Transverse colon (tissue), 4 donors: Measurements from ENCODE around the gene TRIM7. TPM values are rescaled to one million over a fixed set of nuclear protein-coding genes. Genes with fewer than 3 reads are reported as not detected.
A peak's percentile ranks its signal among the peaks of the same experiment; 100 is the strongest.
"Not testable (repeated sequence)": the region's sequence is repeated elsewhere in the genome, so short reads cannot be mapped to it uniquely, and the experiment has no call there.

Source experiments
- DNase-seq: peaks from one replicate; pipeline ENCODE4 v3.0.0-alpha.2; 2019
- H3K27ac ChIP-seq, 4 donors: fragments of 200-600 bp; sonication (generic); 2 replicates each; pipeline ENCODE4 v1.5.1; 2016 to 2018; ENCODE audit warnings: inconsistent platforms in 4 of 4
- H3K27me3 ChIP-seq: fragments of 200-600 bp; sonication (generic); 2 replicates; pipeline ENCODE4 v1.5.1; 2017; ENCODE audit warnings: inconsistent platforms
- H3K36me3 ChIP-seq, 4 donors: fragments of 200-600 bp; sonication (generic); 2 replicates each; pipeline ENCODE4 v1.5.1; 2017 to 2019; ENCODE audit warnings: inconsistent platforms in 4 of 4
- H3K4me1 ChIP-seq, 4 donors: fragments of 200-600 bp; sonication (generic); 2 replicates each; pipeline ENCODE4 v1.5.1; 2017 to 2020; ENCODE audit warnings: inconsistent platforms in 4 of 4
- H3K4me3 ChIP-seq, 4 donors: fragments of 200-600 bp; sonication (generic); 1 replicate in 1 of 4; 2 replicates in 3 of 4; pipeline versions ENCODE4 v1.5.1 to v1.6.1; 2017 to 2019; ENCODE audit warnings: inconsistent platforms in 4 of 4
- H3K9me3 ChIP-seq, 2 donors: fragments of 200-600 bp; sonication (generic); 2 replicates each; pipeline ENCODE4 v1.5.1; 2017 to 2019; ENCODE audit warnings: inconsistent platforms in 2 of 2
- EP300 ChIP-seq: sonication (generic); formaldehyde crosslinking; IDR thresholded peaks from one replicate; pipeline ENCODE4 v1.6.1; 2017; ENCODE audit warnings: antibody characterized with exemption, low read depth
- POLR2A ChIP-seq: fragments of 450-650 bp; IDR thresholded peaks from one replicate; pipeline ENCODE4 v1.6.1; 2016; ENCODE audit warnings: antibody characterized with exemption, mild to moderate bottlenecking, moderate library complexity
- POLR2AphosphoS5 ChIP-seq, 3 donors: sonication (generic); formaldehyde crosslinking; IDR thresholded peaks; one replicate each; pipeline ENCODE4 v1.6.1; 2016; ENCODE audit warnings: antibody characterized with exemption in 3 of 3
- WGBS, 2 donors: methylation state at CpG; one replicate each; pipeline ENCODE4 v1.1.5; 2018; ENCODE audit warnings: low coverage in 1 of 2; 5-methylcytosine and 5-hydroxymethylcytosine counted together
- in situ Hi-C, 4 donors: fragments of 200-750 bp; cut with MboI; loops; one replicate each; pipeline versions ENCODE4 v1.15.0 to v1.15.1; 2017; ENCODE audit warnings: low sequenced_read_pairs in 3 of 4, low pct_ligation_motif_present in 1 of 4, low pct_unique_long_range_greater_than_20kb in 1 of 4
- intact Hi-C: fragments of 100-400 bp; cut with DNase I; formaldehyde crosslinking; loops from one replicate; pipeline ENCODE4 v1.15.1; 2023; ENCODE audit warnings: low total_unique reads
- total RNA-seq, 4 donors: library from RNA; depleted of rRNA; stranded (reverse); fragments of >200 nt; gene quantifications; one replicate each; pipeline ENCODE4 v1.1.0, GENCODE V29; 2016
- TF ChIP-seq, protein P1 (sequence below), 5 experiments: fragments of 200-600 bp in 3 of 5; fragments of 450-650 bp in 2 of 5; sonication (generic) in 3 of 5; IDR thresholded peaks; 1 replicate in 2 of 5; 2 replicates in 3 of 5; pipeline ENCODE4 v1.5.1; 2016 to 2017; ENCODE audit warnings: antibody characterized with exemption in 5 of 5, inconsistent platforms in 3 of 5, mild to moderate bottlenecking in 2 of 5, moderate library complexity in 1 of 5

TRIM7 gene
- total RNA-seq, 4 donors from 2014 or later: 2.5 to 16.7 (median 7.5) TPM; not detected in 1

GRCh38 chr5:181181650-181182565, 23.1 kb downstream of the TRIM7 start:
- no peak overlapping the region for H3K4me3 ChIP-seq
- WGBS, 2 donors: 47% methylated on average over 25 of the region's 25 CpGs; no CpG with 5 or more reads in 1 of the 2 donors
- H3K4me1 ChIP-seq: peaks cover 0 to 18% (median 9%) of the 10 kb centered on the region in 4 donors
- no peak overlapping the region for H3K27ac ChIP-seq
- intact Hi-C loops: loop anchor here (10.0 kb wide), 1 partner anchor 63 kb away; the partner anchor contains the start of gene RACK1
- peaks cover 7% of the 10 kb centered on the region for H3K27me3 ChIP-seq
- in situ Hi-C loops: no loop called here
- H3K9me3 ChIP-seq: no peaks in the 10 kb centered on the region
- no peak for TF ChIP-seq POLR2AphosphoS5 (IDR thresholded peaks at IDR 0.05)
- TF ChIP-seq, protein P1, sequence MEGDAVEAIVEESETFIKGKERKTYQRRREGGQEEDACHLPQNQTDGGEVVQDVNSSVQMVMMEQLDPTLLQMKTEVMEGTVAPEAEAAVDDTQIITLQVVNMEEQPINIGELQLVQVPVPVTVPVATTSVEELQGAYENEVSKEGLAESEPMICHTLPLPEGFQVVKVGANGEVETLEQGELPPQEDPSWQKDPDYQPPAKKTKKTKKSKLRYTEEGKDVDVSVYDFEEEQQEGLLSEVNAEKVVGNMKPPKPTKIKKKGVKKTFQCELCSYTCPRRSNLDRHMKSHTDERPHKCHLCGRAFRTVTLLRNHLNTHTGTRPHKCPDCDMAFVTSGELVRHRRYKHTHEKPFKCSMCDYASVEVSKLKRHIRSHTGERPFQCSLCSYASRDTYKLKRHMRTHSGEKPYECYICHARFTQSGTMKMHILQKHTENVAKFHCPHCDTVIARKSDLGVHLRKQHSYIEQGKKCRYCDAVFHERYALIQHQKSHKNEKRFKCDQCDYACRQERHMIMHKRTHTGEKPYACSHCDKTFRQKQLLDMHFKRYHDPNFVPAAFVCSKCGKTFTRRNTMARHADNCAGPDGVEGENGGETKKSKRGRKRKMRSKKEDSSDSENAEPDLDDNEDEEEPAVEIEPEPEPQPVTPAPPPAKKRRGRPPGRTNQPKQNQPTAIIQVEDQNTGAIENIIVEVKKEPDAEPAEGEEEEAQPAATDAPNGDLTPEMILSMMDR (IDR thresholded peaks at IDR 0.05): peak; percentile 66 to 82 (median 79)
- H3K36me3 ChIP-seq: no peaks in the 10 kb centered on the region
- DNase-seq: peak; percentile 79

- DNase-seq, H3K4me1 ChIP-seq, intact Hi-C loops, H3K27ac ChIP-seq, H3K36me3 ChIP-seq, H3K4me3 ChIP-seq, in situ Hi-C loops, H3K9me3 ChIP-seq: not testable (repeated sequence)
- peaks cover 44% of the 10 kb centered on the region for H3K27me3 ChIP-seq
- 66 to 86% methylated on average over 3 to 14 of the region's 14 CpGs for WGBS, 2 donors
Observed at GRCh38 chr5:181177559-181177958, 27.4 kb downstream of the TRIM7 start.

- DNase-seq: no peak
- Histone ChIP-seq H3K4me1 (peaks cover 0 to 8% (median 4%) of the 10 kb centered on the region in 4 donors), H3K27ac (no peak overlapping the region), H3K4me3 (no peak overlapping the region), H3K36me3 (no peaks in the 10 kb centered on the region), H3K27me3 (peaks cover 55% of the 10 kb centered on the region), H3K9me3 (no peaks in the 10 kb centered on the region)
- in situ Hi-C loops (no loop called here), intact Hi-C loops (no loop called here)
- TF ChIP-seq POLR2AphosphoS5 (IDR thresholded peaks at IDR 0.05) (no peak), POLR2A (no peak), EP300 (no peak)
- TF ChIP-seq, protein P1 (IDR thresholded peaks at IDR 0.05): no peak
- 49 to 68% methylated on average over 3 of the region's 3 CpGs for WGBS, 2 donors
Observed at GRCh38 chr5:181176254-181176952, 28.6 kb downstream of the TRIM7 start.

- intact Hi-C loops (no loop called here), in situ Hi-C loops (no loop called here)
- TF ChIP-seq EP300: no peak
- TF ChIP-seq, protein P1 (IDR thresholded peaks at IDR 0.05): no peak
- no peak for TF ChIP-seq POLR2A
- Histone ChIP-seq H3K4me3 (no peak overlapping the region), H3K4me1 (peaks cover 0 to 20% (median 12%) of the 10 kb centered on the region in 4 donors), H3K9me3 (no peaks in the 10 kb centered on the region), H3K27me3 (peaks cover 82% of the 10 kb centered on the region), H3K36me3 (no peaks in the 10 kb centered on the region), H3K27ac (no peak overlapping the region)
- no peak for DNase-seq
- WGBS, 2 donors: 3 to 16% methylated on average over 15 to 49 of the region's 50 CpGs
Observed at GRCh38 chr5:181173420-181174342, 31.3 kb downstream of the TRIM7 start.
